Neuronal stem cell (in vitro differentiated cells): ENCODE data around the gene B3GNT9.
A peak's percentile ranks its signal among the peaks of the same experiment; 100 is the strongest.

Experiments
- DNase-seq: peaks from one replicate; pipeline ENCODE4 v3.0.0-alpha.2; 2013; ENCODE audit warnings: low spot score
- H2AFZ ChIP-seq: one replicate; pipeline ENCODE4 v1.6.1; 2013; ENCODE audit warnings: mild to moderate bottlenecking, low read length, inconsistent platforms
- H2AK5ac ChIP-seq: 2 replicates; pipeline ENCODE4 v1.6.1; 2013; ENCODE audit warnings: low read depth, mild to moderate bottlenecking, inconsistent platforms, low read length, moderate library complexity, mixed read lengths
- H2BK120ac ChIP-seq: 2 replicates; pipeline ENCODE4 v1.6.1; 2013; ENCODE audit warnings: low read depth, mild to moderate bottlenecking, inconsistent platforms, low read length, moderate library complexity, mixed read lengths
- H2BK12ac ChIP-seq: one replicate; pipeline ENCODE4 v1.6.1; 2013; ENCODE audit warnings: low read length, inconsistent platforms
- H2BK15ac ChIP-seq: 2 replicates; pipeline ENCODE4 v1.6.1; 2013; ENCODE audit warnings: mild to moderate bottlenecking, low read length, inconsistent platforms, mixed read lengths
- H2BK5ac ChIP-seq: one replicate; pipeline ENCODE4 v1.6.1; 2013; ENCODE audit warnings: inconsistent platforms, mild to moderate bottlenecking, low read length, moderate library complexity
- H3K14ac ChIP-seq: one replicate; pipeline ENCODE4 v1.6.1; 2013; ENCODE audit warnings: low read length, inconsistent platforms
- H3K18ac ChIP-seq: 2 replicates; pipeline ENCODE4 v1.6.1; 2013; ENCODE audit warnings: low read length, inconsistent platforms
- H3K23ac ChIP-seq: 2 replicates; pipeline ENCODE4 v1.6.1; 2013; ENCODE audit warnings: low read depth, mild to moderate bottlenecking, mixed read lengths, low read length, inconsistent platforms; ENCODE audit not compliant: poor library complexity
- H3K27ac ChIP-seq: replicated peaks from 3 replicates; pipeline ENCODE4 v1.5.1; 2013; ENCODE audit warnings: low read length, inconsistent platforms
- H3K27me3 ChIP-seq, 3 experiments: 2 replicates each; pipeline ENCODE4 v1.6.1; 2013; ENCODE audit warnings: low read length in 3 of 3, mild to moderate bottlenecking in 2 of 3, inconsistent platforms in 1 of 3, low read depth in 1 of 3, mixed read lengths in 1 of 3, moderate library complexity in 1 of 3; ENCODE audit not compliant: control insufficient read depth in 3 of 3, insufficient read depth in 3 of 3
- H3K36me3 ChIP-seq, 2 donors: replicated peaks in 1 of 2; 2 replicates each; pipeline ENCODE4 v1.6.1; 2013; ENCODE audit warnings: low read length in 2 of 2; ENCODE audit not compliant: control insufficient read depth in 2 of 2, insufficient read depth in 2 of 2
- H3K4ac ChIP-seq: 2 replicates; pipeline ENCODE4 v1.6.1; 2013; ENCODE audit warnings: inconsistent platforms, mild to moderate bottlenecking, low read length, moderate library complexity
- H3K4me1 ChIP-seq, 2 donors: 1 replicate in 1 of 2; 2 replicates in 1 of 2; pipeline ENCODE4 v1.6.1; 2013; ENCODE audit warnings: low read length in 2 of 2, low read depth in 1 of 2; ENCODE audit not compliant: control insufficient read depth in 2 of 2, insufficient read depth in 1 of 2
- H3K4me2 ChIP-seq: one replicate; pipeline ENCODE4 v1.6.1; 2013; ENCODE audit warnings: mild to moderate bottlenecking, low read length, inconsistent platforms; ENCODE audit not compliant: insufficient read depth, poor library complexity, severe bottlenecking
- H3K4me3 ChIP-seq, 2 donors: 2 replicates each; pipeline ENCODE4 v1.5.1; 2013; ENCODE audit warnings: low read length in 2 of 2, mild to moderate bottlenecking in 2 of 2, inconsistent platforms in 1 of 2, moderate library complexity in 1 of 2
- H3K79me1 ChIP-seq: one replicate; pipeline ENCODE4 v1.6.1; 2013; ENCODE audit warnings: low read depth, mild to moderate bottlenecking, inconsistent platforms, low read length, moderate library complexity
- H3K9ac ChIP-seq: one replicate; pipeline ENCODE4 v1.6.1; 2013; ENCODE audit warnings: mild to moderate bottlenecking, low read depth, low read length, inconsistent platforms; ENCODE audit not compliant: poor library complexity
- H3K9me3 ChIP-seq, 2 donors: replicated peaks in 1 of 2; 2 replicates each; pipeline versions ENCODE3 to v1.6.1; 2013; ENCODE audit warnings: low read length in 2 of 2, mild to moderate bottlenecking in 2 of 2, inconsistent platforms in 1 of 2, low read depth in 1 of 2, mixed read lengths in 1 of 2, moderate library complexity in 1 of 2; ENCODE audit not compliant: control insufficient read depth in 2 of 2, insufficient read depth in 1 of 2
- H4K8ac ChIP-seq: one replicate; pipeline ENCODE4 v1.6.1; 2013; ENCODE audit warnings: low read depth, mild to moderate bottlenecking, inconsistent platforms, low read length, moderate library complexity
- H4K91ac ChIP-seq: one replicate; pipeline ENCODE4 v1.6.1; 2013; ENCODE audit warnings: low read length, low read depth, mild to moderate bottlenecking, inconsistent platforms; ENCODE audit not compliant: poor library complexity
- WGBS, 2 donors: extraction: QIAGEN DNeasy Blood & Tissue Kit; methylation state at CpG; one replicate each; pipeline ENCODE4 v1.1.7; 2013; ENCODE audit warnings: missing lambda C conversion rate in 2 of 2, mixed read lengths in 1 of 2; ENCODE audit not compliant: insufficient read length in 2 of 2, insufficient replicate concordance in 1 of 2; ENCODE audit errors: extremely low coverage in 2 of 2; 5-methylcytosine and 5-hydroxymethylcytosine counted together

Gene B3GNT9

GRCh38 chr16:67188323-67188722, 37.5 kb upstream of the B3GNT9 start:
- no peak overlapping the region for H4K8ac ChIP-seq
- H3K18ac ChIP-seq, result no peak overlapping the region
- H3K79me1 ChIP-seq, result peaks cover 13% of the 10 kb centered on the region
- H3K4me3 ChIP-seq, result no peak overlapping the region
- no peak overlapping the region for H2BK5ac ChIP-seq
- peaks cover 5 to 30% (median 8%) of the 10 kb centered on the region in 3 experiments for H3K27me3 ChIP-seq
- DNase-seq, result no peak
- H3K4ac ChIP-seq, result no peak overlapping the region
- no peak overlapping the region for H2BK120ac ChIP-seq
- no peak overlapping the region for H3K4me2 ChIP-seq
- H3K23ac ChIP-seq, result no peak overlapping the region
- no peak overlapping the region for H2BK15ac ChIP-seq
- H2BK12ac ChIP-seq, result no peak overlapping the region
- H3K9ac ChIP-seq, result no peak overlapping the region
- H3K14ac ChIP-seq, result no peak overlapping the region
- no peak overlapping the region for H3K27ac ChIP-seq
- H3K36me3 ChIP-seq, result peaks cover under 1 to 3% of the 10 kb centered on the region in 2 donors
- peaks cover 19 to 22% of the 10 kb centered on the region in 2 donors for H3K4me1 ChIP-seq
- no peaks in the 10 kb centered on the region for H3K9me3 ChIP-seq
- no CpG with 5 or more reads among the region's 4 CpGs for WGBS, 2 donors
- H2AK5ac ChIP-seq, result peak overlapping the region; percentile 53
- H2AFZ ChIP-seq, result no peak overlapping the region
- no peak overlapping the region for H4K91ac ChIP-seq

GRCh38 chr16:67187175-67187890, 36.5 kb upstream of the B3GNT9 start:
- H3K27me3 ChIP-seq, result peaks cover 5 to 30% (median 8%) of the 10 kb centered on the region in 3 experiments
- peak overlapping the region; percentile 78 for H4K8ac ChIP-seq
- no CpG with 5 or more reads among the region's 26 CpGs for WGBS, 2 donors
- no peak overlapping the region for H2AFZ ChIP-seq
- H3K18ac ChIP-seq, result peak overlapping the region; percentile 69
- H2BK12ac ChIP-seq, result peak overlapping the region; percentile 48
- H2BK15ac ChIP-seq, result peak overlapping the region; percentile 79
- peak overlapping the region; percentile 63 for H3K23ac ChIP-seq
- H3K4me3 ChIP-seq, result no peak overlapping the region
- peak overlapping the region; percentile 67 for H3K9ac ChIP-seq
- no peak overlapping the region for H2BK5ac ChIP-seq
- H3K36me3 ChIP-seq, result no peaks in the 10 kb centered on the region
- H3K9me3 ChIP-seq, result no peaks in the 10 kb centered on the region
- peak overlapping the region; percentile 28 for H3K4ac ChIP-seq
- H2AK5ac ChIP-seq, result peak overlapping the region; percentile 77
- peak overlapping the region; percentile 6 for H3K14ac ChIP-seq
- H3K27ac ChIP-seq, result no peak overlapping the region
- no peak overlapping the region for H3K4me2 ChIP-seq
- H2BK120ac ChIP-seq, result no peak overlapping the region
- DNase-seq, result no peak
- peaks cover 17 to 18% of the 10 kb centered on the region in 2 donors for H3K4me1 ChIP-seq
- no peak overlapping the region for H4K91ac ChIP-seq
- peaks cover 7% of the 10 kb centered on the region for H3K79me1 ChIP-seq

- Histone ChIP-seq H3K79me1 (peaks cover 7% of the 10 kb centered on the region), H3K27ac (no peak overlapping the region), H3K4me3 (peak overlapping the region in 1 of 2 donors; percentile 8), H2BK15ac (no peak overlapping the region), H2BK12ac (peak overlapping the region; percentile 46), H3K4me2 (peak overlapping the region; percentile 15), H3K14ac (no peak overlapping the region), H3K9me3 (no peaks in the 10 kb centered on the region), H3K4me1 (peaks cover 17% of the 10 kb centered on the region in 2 donors), H3K9ac (peak overlapping the region; percentile 75), H3K18ac (no peak overlapping the region), H4K91ac (no peak overlapping the region), H3K36me3 (no peaks in the 10 kb centered on the region), H2AK5ac (peak overlapping the region; percentile 58), H2AFZ (no peak overlapping the region), H3K4ac (no peak overlapping the region), H3K23ac (peak overlapping the region; percentile 86), H2BK120ac (no peak overlapping the region), H3K27me3 (peaks cover 5 to 30% (median 8%) of the 10 kb centered on the region in 3 experiments), H2BK5ac (no peak overlapping the region), H4K8ac (peak overlapping the region; percentile 57)
- no CpG with 5 or more reads among the region's 5 CpGs for WGBS, 2 donors
- no peak for DNase-seq
These were observed 35.8 kb upstream of the B3GNT9 start for GRCh38 chr16:67186550-67186950.

GRCh38 chr16:67185651-67186134, 34.9 kb upstream of the B3GNT9 start:
- no CpG with 5 or more reads among the region's 12 CpGs for WGBS, 2 donors
- Histone ChIP-seq H3K4me2 (no peak overlapping the region), H3K18ac (no peak overlapping the region), H4K91ac (no peak overlapping the region), H3K23ac (no peak overlapping the region), H2BK5ac (no peak overlapping the region), H3K27me3 (peaks cover 5 to 30% (median 8%) of the 10 kb centered on the region in 3 experiments), H2BK12ac (no peak overlapping the region), H2BK15ac (no peak overlapping the region), H3K4ac (no peak overlapping the region), H3K36me3 (peaks cover 0 to 3% of the 10 kb centered on the region in 2 donors), H3K79me1 (peaks cover 7% of the 10 kb centered on the region), H3K9me3 (no peaks in the 10 kb centered on the region), H3K9ac (no peak overlapping the region), H2BK120ac (no peak overlapping the region), H2AK5ac (no peak overlapping the region), H2AFZ (no peak overlapping the region), H3K27ac (no peak overlapping the region), H4K8ac (no peak overlapping the region), H3K4me1 (peaks cover 16 to 17% of the 10 kb centered on the region in 2 donors), H3K14ac (no peak overlapping the region), H3K4me3 (no peak overlapping the region)
- no peak for DNase-seq
